Measurements from ENCODE around the gene FLAD1. TPM values are rescaled to one million over a fixed set of nuclear protein-coding genes. Genes with fewer than 3 reads are reported as not detected.

FLAD1 gene
- total and polyA plus RNA-seq, 2 of the 8 experiments (the other 6 are each of a cell fraction or from before 2014, with no cell fraction given) = 104 to 143 TPM

DNA sequence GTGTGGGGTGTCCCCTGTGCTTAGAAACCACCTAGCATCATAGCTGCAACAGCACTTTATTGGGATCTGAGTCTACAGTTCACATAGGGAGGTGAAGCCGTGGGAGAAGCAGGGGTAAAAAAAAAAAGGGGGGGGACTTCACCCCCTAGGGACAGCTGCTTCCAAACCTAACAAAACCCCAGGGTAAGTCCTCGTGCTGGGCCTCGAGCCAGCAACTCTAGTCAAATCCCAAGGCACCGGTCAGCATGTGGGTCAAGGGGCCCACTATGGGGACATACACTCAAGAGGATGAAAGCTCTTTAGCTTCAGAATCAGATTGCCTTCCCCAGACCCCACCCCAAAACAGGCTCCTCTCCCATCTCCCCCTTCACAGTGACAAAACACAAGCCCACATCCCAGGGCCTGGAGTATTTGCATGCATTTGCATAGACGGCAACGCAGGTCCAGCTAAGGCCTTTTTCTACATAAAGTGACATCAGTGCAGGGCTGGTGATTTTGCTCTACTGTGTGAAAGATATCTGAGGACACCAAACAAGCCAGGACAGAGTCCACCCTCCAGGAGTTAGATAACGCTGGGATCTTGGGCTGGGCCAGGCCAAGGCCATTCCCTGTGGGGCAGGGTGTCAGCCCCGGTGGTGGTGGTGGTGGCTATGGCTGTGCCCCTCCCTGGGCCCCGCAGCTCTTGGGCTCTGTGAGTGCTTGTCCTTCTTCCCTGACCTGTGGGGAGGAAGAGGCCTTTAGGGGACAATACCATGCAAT lies 38.6 kb upstream of the FLAD1 start:
- Histone ChIP-seq H2AFZ (ENCODE audit: low read length) (no peak overlapping the region), H3K18ac (ENCODE audit: extremely low read depth, low read length) (no peak overlapping the region), H3K4me1 (replicated peaks in 1 of 4; ENCODE audit: control insufficient read depth in 3 of 4, insufficient read depth in 4 of 4, low read length in 3 of 4) (peaks cover 2 to 5% (median 5%) of the 10 kb centered on the region in 4 experiments; a peak in 6 of 7 replicates), H3K79me1 (ENCODE audit: low read depth, low read length) (no peaks in the 10 kb centered on the region), H4K8ac (ENCODE audit: extremely low read depth, insufficient read depth, low read length) (no peak overlapping the region), H3K79me2 (ENCODE audit: control insufficient read depth in 1 of 2, insufficient read depth in 2 of 2, low read length in 2 of 2) (no peaks in the 10 kb centered on the region), H3K4ac (replicated peaks; ENCODE audit: insufficient read length, low read depth, low read length) (no peak overlapping the region), H4K20me1 (replicated peaks in 1 of 2; ENCODE audit: control insufficient read depth in 1 of 2, insufficient read depth in 2 of 2, low read length in 2 of 2) (peaks cover 0 to 2% of the 10 kb centered on the region in 2 experiments), H2BK12ac (ENCODE audit: low read depth, low read length) (no peak overlapping the region), H3K36me3 (ENCODE audit: control insufficient read depth in 2 of 4, insufficient read depth in 4 of 4, low read length in 3 of 4) (no peaks in the 10 kb centered on the region; a peak in 1 of 8 replicates), H2AK5ac (ENCODE audit: low read depth, low read length) (no peak overlapping the region), H4K5ac (ENCODE audit: insufficient read length, low read depth, low read length) (no peak overlapping the region), H2BK120ac (replicated peaks; ENCODE audit: low read depth, low read length) (no peak overlapping the region), H3K9ac (replicated peaks in 1 of 4; ENCODE audit: extremely low read depth in 1 of 4, low read depth in 3 of 4, low read length in 3 of 4) (no peak overlapping the region), H3K23me2 (ENCODE audit: low read depth, low read length) (no peaks in the 10 kb centered on the region), H3K4me2 (ENCODE audit: insufficient read depth in 1 of 2, low read depth in 2 of 2, low read length in 2 of 2) (no peak overlapping the region), H3K4me3 (ENCODE audit: extremely low read depth in 1 of 4, insufficient read depth in 2 of 4, low read depth in 3 of 4, low read length in 4 of 4) (no peak overlapping the region), H4K91ac (replicated peaks; ENCODE audit: insufficient read length, low read length) (no peak overlapping the region), H2BK5ac (ENCODE audit: low read depth, low read length) (no peak overlapping the region), H3K14ac (ENCODE audit: insufficient read length) (no peak overlapping the region), H2BK15ac (ENCODE audit: low read length) (no peak overlapping the region), H3K27me3 (replicated peaks in 1 of 4; ENCODE audit: control insufficient read depth in 3 of 4, extremely low read depth in 1 of 4, insufficient read depth in 3 of 4, low read length in 3 of 4) (no peaks in the 10 kb centered on the region), H3K27ac (ENCODE audit: low read depth, low read length) (no peak overlapping the region), H2BK20ac (ENCODE audit: low read length) (no peak overlapping the region), H3K23ac (ENCODE audit: insufficient read length) (no peak overlapping the region), H3K9me3 (ENCODE audit: insufficient read depth in 2 of 2, low read depth in 1 of 2, low read length in 1 of 2) (no peaks in the 10 kb centered on the region), H3K56ac (replicated peaks; ENCODE audit: insufficient read length, low read depth, low read length) (no peak overlapping the region)
- WGBS, 2 experiments (ENCODE audit: extremely low coverage in 1 of 2, insufficient coverage in 1 of 2, insufficient read length in 1 of 2, insufficient replicate concordance in 2 of 2, low coverage in 1 of 2, low lambda C conversion rate in 2 of 2, missing lambda C conversion rate in 1 of 2) = 79% methylated on average over 9 of the region's 9 CpGs; no CpG with 5 or more reads in 1 of the 2 experiments
- CTCF ChIA-PET (ENCODE audit: partially characterized antibody) = interaction anchor here (1.0 to 1.9 kb wide), 27 partner anchors 12 to 398 kb away, joined by 3 to 6 read pairs (median 4); partner anchors contain the start of gene ADAM15
- DNase-seq (ENCODE audit: low read depth in 1 of 2, low spot score in 2 of 2) = no peak
- FAIRE-seq = no peak
- POLR2A ChIA-PET (ENCODE audit: partially characterized antibody) = interaction anchor here (0.6 to 6.0 kb wide), 10 partner anchors 8 to 36 kb away, joined by 3 to 22 read pairs (median 4); partner anchors contain the start of genes PMVK and PYGO2
- no peak for TF ChIP-seq JUN (IDR thresholded peaks at IDR 0.05; ENCODE audit: low read depth, low read length)
- no peak for TF ChIP-seq TBP (IDR thresholded peaks at IDR 0.05; ENCODE audit: low read depth, low read length)
- TF ChIP-seq TCF12 (IDR thresholded peaks at IDR 0.05; ENCODE audit: low read depth, low read length) = no peak
- TF ChIP-seq RFX5 (IDR thresholded peaks at IDR 0.05; ENCODE audit: borderline replicate concordance, low read depth, low read length) = no peak
- TF ChIP-seq TEAD4 (IDR thresholded peaks at IDR 0.05; ENCODE audit: low read depth, low read length) = no peak
- no peak for TF ChIP-seq POU5F1 (IDR thresholded peaks at IDR 0.05; ENCODE audit: low read depth, low read length)
- no peak for TF ChIP-seq SP2 (IDR thresholded peaks at IDR 0.05; ENCODE audit: low read length)
- no peak for TF ChIP-seq POLR2AphosphoS5 (IDR thresholded peaks at IDR 0.05; ENCODE audit: low read depth, low read length)
- TF ChIP-seq ZNF274 (IDR thresholded peaks at IDR 0.05; ENCODE audit: borderline replicate concordance, extremely low read depth, low read length) = no peak

Measured in H1 (cell line).